22Rv1 (cell line): ENCODE measurements around the gene BAIAP2L1.

ENCODE experiments used
- CTCF ChIP-seq: fragments of 450-650 bp; IDR thresholded peaks from 2 replicates; pipeline ENCODE4 v1.5.1; 2017; ENCODE audit warnings: mild to moderate bottlenecking
- ZFX ChIP-seq: fragments of 450-650 bp; IDR thresholded peaks from 2 replicates; pipeline ENCODE4 v1.6.1; 2017; ENCODE audit warnings: antibody characterized with exemption, borderline replicate concordance

- TF ChIP-seq CTCF: no peak
- no peak for TF ChIP-seq ZFX
Measured at GRCh38 chr7:98409843-98410242, 9.0 kb upstream of the BAIAP2L1 start.
